ENCODE data around the gene CEP192.

CEP192 gene

DNA sequence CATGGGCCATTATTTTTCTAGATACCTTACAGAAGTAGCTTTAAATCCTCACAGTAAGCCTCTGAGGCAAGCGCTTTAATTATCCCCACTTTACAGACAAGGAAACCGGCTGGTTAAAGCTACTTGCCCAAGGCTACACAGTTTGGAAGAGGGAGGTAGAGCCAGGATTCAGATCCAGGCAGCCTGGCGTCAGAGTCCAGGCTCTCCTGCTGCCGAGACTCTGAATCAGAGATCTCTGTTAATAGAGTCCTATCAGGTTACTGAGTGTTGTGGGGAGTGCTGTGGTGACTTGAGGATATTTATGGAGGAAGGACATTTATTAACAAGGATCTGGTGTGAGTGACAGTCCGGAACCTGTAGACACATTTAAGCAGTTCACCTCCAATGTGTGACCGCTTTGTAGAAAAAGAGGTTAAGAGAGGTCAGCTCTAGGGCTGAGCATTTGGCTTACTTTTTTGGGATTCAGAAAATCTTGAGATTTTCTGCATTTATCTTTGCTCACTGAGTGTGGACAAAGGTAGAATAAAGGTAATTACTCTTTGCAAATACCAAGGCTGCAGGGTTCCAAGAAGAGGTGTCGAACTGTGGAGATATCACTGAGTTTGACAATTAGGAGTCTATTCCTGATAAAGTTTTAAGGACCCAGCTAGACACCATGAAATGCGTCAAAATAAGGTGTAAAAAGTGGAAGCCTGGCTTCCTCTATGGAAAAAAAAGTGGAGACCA lies 1.6 kb upstream of the CEP192 start:
- Histone ChIP-seq H3K4me3 (ENCODE audit: low read depth in 1 of 2, low read length in 1 of 2) (peak overlapping the region in 1 of 2 experiments; percentile 88), H3K4me1 (ENCODE audit: control insufficient read depth in 1 of 2, insufficient read depth in 1 of 2, low read depth in 1 of 2, low read length in 1 of 2) (peaks cover 49 to 52% of the 10 kb centered on the region in 2 experiments), H3K27me3 (no peaks in the 10 kb centered on the region), H3K27ac (peak overlapping the region; percentile 85), H3K9me3 (no peaks in the 10 kb centered on the region), H3K36me3 (no peaks in the 10 kb centered on the region)
- TF ChIP-seq, protein P1, sequence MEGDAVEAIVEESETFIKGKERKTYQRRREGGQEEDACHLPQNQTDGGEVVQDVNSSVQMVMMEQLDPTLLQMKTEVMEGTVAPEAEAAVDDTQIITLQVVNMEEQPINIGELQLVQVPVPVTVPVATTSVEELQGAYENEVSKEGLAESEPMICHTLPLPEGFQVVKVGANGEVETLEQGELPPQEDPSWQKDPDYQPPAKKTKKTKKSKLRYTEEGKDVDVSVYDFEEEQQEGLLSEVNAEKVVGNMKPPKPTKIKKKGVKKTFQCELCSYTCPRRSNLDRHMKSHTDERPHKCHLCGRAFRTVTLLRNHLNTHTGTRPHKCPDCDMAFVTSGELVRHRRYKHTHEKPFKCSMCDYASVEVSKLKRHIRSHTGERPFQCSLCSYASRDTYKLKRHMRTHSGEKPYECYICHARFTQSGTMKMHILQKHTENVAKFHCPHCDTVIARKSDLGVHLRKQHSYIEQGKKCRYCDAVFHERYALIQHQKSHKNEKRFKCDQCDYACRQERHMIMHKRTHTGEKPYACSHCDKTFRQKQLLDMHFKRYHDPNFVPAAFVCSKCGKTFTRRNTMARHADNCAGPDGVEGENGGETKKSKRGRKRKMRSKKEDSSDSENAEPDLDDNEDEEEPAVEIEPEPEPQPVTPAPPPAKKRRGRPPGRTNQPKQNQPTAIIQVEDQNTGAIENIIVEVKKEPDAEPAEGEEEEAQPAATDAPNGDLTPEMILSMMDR (IDR thresholded peaks at IDR 0.05), result no peak

DNA sequence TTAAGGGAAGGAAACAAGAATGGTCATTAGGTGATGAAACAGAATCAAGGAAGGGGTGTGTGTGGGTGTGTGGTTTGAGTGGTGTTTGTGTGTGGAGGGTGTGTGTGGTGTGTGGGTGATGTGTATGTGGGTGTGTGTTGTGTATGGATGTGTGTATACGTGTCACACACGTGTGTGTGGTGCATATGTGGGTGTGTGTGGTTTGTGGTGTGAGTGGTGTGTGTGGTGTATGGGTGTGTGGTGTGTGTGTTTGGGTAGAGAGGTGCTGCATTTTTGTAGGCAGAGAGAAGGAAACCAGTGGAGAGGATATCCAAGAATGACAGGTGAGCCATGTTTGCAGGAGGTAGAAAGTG lies 1.1 kb upstream of the CEP192 start:
- peaks cover 49 to 54% of the 10 kb centered on the region in 2 experiments for H3K4me1 ChIP-seq (ENCODE audit: control insufficient read depth in 1 of 2, insufficient read depth in 1 of 2, low read depth in 1 of 2, low read length in 1 of 2)
- no peaks in the 10 kb centered on the region for H3K36me3 ChIP-seq
- H3K4me3 ChIP-seq (ENCODE audit: low read depth in 1 of 2, low read length in 1 of 2), result peak overlapping the region in 1 of 2 experiments; percentile 88
- H3K9me3 ChIP-seq, result no peaks in the 10 kb centered on the region
- H3K27me3 ChIP-seq, result no peaks in the 10 kb centered on the region
- TF ChIP-seq, protein P1 (IDR thresholded peaks at IDR 0.05), result no peak
- H3K27ac ChIP-seq, result peak overlapping the region; percentile 85

DNA sequence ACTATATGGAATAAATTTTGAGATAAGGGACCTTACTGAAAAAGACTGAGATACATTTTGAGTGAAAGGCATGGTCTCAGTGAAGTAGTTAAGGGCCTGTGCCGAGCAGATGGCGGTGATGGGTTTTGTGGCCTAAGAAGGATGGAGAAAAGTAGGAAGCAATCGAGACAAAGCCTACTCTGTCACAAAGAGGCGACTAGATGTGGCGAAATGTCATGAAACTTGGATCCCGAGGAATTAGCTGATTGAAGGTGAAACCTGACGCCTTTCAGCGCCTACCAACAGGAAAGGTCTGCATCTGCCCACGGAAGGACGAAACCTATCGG lies 558 bp upstream of the CEP192 start:
- peak overlapping the region; percentile 85 for H3K27ac ChIP-seq
- TF ChIP-seq, protein P1 (IDR thresholded peaks at IDR 0.05), result no peak
- no peaks in the 10 kb centered on the region for H3K27me3 ChIP-seq
- H3K36me3 ChIP-seq, result no peaks in the 10 kb centered on the region
- H3K4me3 ChIP-seq (ENCODE audit: low read depth in 1 of 2, low read length in 1 of 2), result peak overlapping the region; percentile 88 to 94
- H3K9me3 ChIP-seq, result no peaks in the 10 kb centered on the region
- peaks cover 49 to 54% of the 10 kb centered on the region in 2 experiments for H3K4me1 ChIP-seq (ENCODE audit: control insufficient read depth in 1 of 2, insufficient read depth in 1 of 2, low read depth in 1 of 2, low read length in 1 of 2)

DNA sequence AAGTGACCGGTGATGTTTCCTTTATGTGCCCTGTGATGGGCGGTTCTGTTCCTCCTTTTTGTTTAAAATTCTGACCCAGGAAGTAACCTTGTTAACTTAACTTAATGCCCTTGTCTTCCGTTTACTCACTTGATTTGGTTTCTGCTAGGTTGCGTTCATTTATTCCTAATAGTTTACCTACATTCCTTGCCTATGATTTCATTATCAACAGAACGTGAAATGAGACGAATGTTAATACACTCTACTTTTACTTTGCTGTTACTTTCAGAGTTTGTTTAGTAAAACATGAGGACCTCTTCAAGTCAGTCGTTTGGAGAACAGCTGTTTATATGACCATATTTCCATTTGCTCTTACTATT lies 638 bp downstream of the CEP192 start:
- Histone ChIP-seq H3K27me3 (no peaks in the 10 kb centered on the region), H3K4me1 (ENCODE audit: control insufficient read depth in 1 of 2, insufficient read depth in 1 of 2, low read depth in 1 of 2, low read length in 1 of 2) (peaks cover 49 to 54% of the 10 kb centered on the region in 2 experiments)

DNA sequence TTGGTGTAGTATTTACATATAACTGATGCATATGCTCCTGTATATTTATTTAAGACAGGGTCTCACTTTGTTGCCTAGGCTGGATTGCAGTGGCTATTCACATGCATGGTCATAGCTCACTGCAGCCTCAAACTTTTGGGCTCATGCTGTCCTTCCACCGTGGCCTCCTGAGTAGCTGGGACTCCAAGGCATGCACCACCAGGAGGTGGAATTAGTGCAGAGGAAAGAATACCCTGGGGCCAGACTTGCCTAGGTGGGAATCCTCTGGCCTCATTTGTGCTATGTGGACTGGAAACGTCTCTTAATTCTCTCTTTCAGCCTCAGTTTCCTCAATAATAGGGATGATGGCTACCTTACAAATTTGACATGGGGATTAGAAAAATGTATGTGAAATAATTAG lies 2.3 kb downstream of the CEP192 start:
- no peak overlapping the region for H3K4me3 ChIP-seq (ENCODE audit: low read depth in 1 of 2, low read length in 1 of 2)
- no peaks in the 10 kb centered on the region for H3K9me3 ChIP-seq
- no peak overlapping the region for H3K27ac ChIP-seq
- H3K27me3 ChIP-seq, result no peaks in the 10 kb centered on the region
- H3K36me3 ChIP-seq, result no peaks in the 10 kb centered on the region
- TF ChIP-seq, protein P1 (IDR thresholded peaks at IDR 0.05), result no peak
- peaks cover 44 to 48% of the 10 kb centered on the region in 2 experiments for H3K4me1 ChIP-seq (ENCODE audit: control insufficient read depth in 1 of 2, insufficient read depth in 1 of 2, low read depth in 1 of 2, low read length in 1 of 2)

More for the DNA sequence above, 638 bp downstream of the CEP192 start:
- TF ChIP-seq, protein P1 (IDR thresholded peaks at IDR 0.05), result no peak
- H3K4me3 ChIP-seq (ENCODE audit: low read depth in 1 of 2, low read length in 1 of 2), result peak overlapping the region; percentile 88 to 94
- H3K27ac ChIP-seq, result peak overlapping the region; percentile 85
- no peaks in the 10 kb centered on the region for H3K9me3 ChIP-seq
- no peaks in the 10 kb centered on the region for H3K36me3 ChIP-seq
